Endodermal cell (in vitro differentiated cells): Measurements from ENCODE around the gene DLK1. TPM values are rescaled to one million over a fixed set of nuclear protein-coding genes. Genes with fewer than 3 reads are reported as not detected.

Experiments
- DNase-seq: peaks from one replicate; pipeline ENCODE4 v3.0.0-alpha.2; 2017
- H3K27ac ChIP-seq: 2 replicates; pipeline ENCODE4 v1.5.1; 2013; ENCODE audit warnings: mild to moderate bottlenecking, low read depth, low read length, moderate library complexity
- H3K27me3 ChIP-seq: 2 replicates; pipeline ENCODE4 v1.6.1; 2013; ENCODE audit warnings: mild to moderate bottlenecking, low read length, moderate library complexity; ENCODE audit not compliant: insufficient read depth, control insufficient read depth, poor library complexity, severe bottlenecking
- H3K36me3 ChIP-seq: 2 replicates; pipeline ENCODE4 v1.7.0; 2013; ENCODE audit warnings: mild to moderate bottlenecking, low read length, moderate library complexity; ENCODE audit not compliant: control insufficient read depth, insufficient read depth
- H3K4me1 ChIP-seq: one replicate; pipeline ENCODE4 v1.7.0; 2013; ENCODE audit warnings: low read length; ENCODE audit not compliant: control insufficient read depth, insufficient read depth
- H3K4me3 ChIP-seq: 2 replicates; pipeline ENCODE4 v1.5.1; 2013; ENCODE audit warnings: mild to moderate bottlenecking, low read length, moderate library complexity
- H3K9ac ChIP-seq: 2 replicates; pipeline ENCODE4 v1.6.1; 2013; ENCODE audit warnings: mild to moderate bottlenecking, low read length, moderate library complexity; ENCODE audit not compliant: poor library complexity, severe bottlenecking; ENCODE audit errors: extremely low read depth
- H3K9me3 ChIP-seq: 2 replicates; pipeline ENCODE4 v1.6.1; 2013; ENCODE audit warnings: mild to moderate bottlenecking, low read length, moderate library complexity; ENCODE audit not compliant: control insufficient read depth
- H3K27ac Mint-ChIP-seq: 2 replicates; pipeline ENCODE4 v1.8.0; 2020; ENCODE audit warnings: mixed read lengths
- H3K27me3 Mint-ChIP-seq: 2 replicates; pipeline ENCODE4 v1.8.0; 2021; ENCODE audit warnings: mild to moderate bottlenecking, mixed read lengths; ENCODE audit not compliant: insufficient read depth
- H3K36me3 Mint-ChIP-seq: 2 replicates; pipeline ENCODE4 v1.8.0; 2020; ENCODE audit warnings: low read depth, mixed read lengths
- H3K4me1 Mint-ChIP-seq: 2 replicates; pipeline ENCODE4 v1.8.0; 2020; ENCODE audit warnings: mixed read lengths
- H3K4me3 Mint-ChIP-seq: 2 replicates; pipeline ENCODE4 v1.8.0; 2020; ENCODE audit warnings: mild to moderate bottlenecking, moderate library complexity, mixed read lengths
- H3K9me3 Mint-ChIP-seq: 2 replicates; pipeline ENCODE4 v1.8.0; 2020; ENCODE audit warnings: mild to moderate bottlenecking, mixed read lengths
- WGBS, 2 experiments: methylation state at CpG; one replicate each; pipeline versions ENCODE4 v1.1.5 to v1.1.7; 2013; ENCODE audit warnings: missing lambda C conversion rate in 2 of 2, mixed read lengths in 1 of 2; ENCODE audit not compliant: insufficient coverage in 1 of 2, insufficient read length in 1 of 2; 5-methylcytosine and 5-hydroxymethylcytosine counted together
- total RNA-seq, 2 donors: library from RNA; stranded (reverse); fragmentation: NEBNext Ultra II Directional in 1 of 2; extraction: Animal tissue kit (Norgen Biotek cat#: 25700) in 1 of 2; gene quantifications; 2 replicates in 1 of 2; 3 replicates in 1 of 2; pipeline ENCODE4 v1.2.1, GENCODE V29; 2021
- TF ChIP-seq, protein P1 (sequence below): fragments of 200-600 bp; sonication (generic); conservative IDR thresholded peaks from 2 replicates; pipeline ENCODE4 v1.5.0; 2021; ENCODE audit warnings: antibody characterized with exemption, mild to moderate bottlenecking

The DLK1 gene
- total RNA-seq, 2 donors from 2014 or later: 78.3 to 117 TPM

DNA sequence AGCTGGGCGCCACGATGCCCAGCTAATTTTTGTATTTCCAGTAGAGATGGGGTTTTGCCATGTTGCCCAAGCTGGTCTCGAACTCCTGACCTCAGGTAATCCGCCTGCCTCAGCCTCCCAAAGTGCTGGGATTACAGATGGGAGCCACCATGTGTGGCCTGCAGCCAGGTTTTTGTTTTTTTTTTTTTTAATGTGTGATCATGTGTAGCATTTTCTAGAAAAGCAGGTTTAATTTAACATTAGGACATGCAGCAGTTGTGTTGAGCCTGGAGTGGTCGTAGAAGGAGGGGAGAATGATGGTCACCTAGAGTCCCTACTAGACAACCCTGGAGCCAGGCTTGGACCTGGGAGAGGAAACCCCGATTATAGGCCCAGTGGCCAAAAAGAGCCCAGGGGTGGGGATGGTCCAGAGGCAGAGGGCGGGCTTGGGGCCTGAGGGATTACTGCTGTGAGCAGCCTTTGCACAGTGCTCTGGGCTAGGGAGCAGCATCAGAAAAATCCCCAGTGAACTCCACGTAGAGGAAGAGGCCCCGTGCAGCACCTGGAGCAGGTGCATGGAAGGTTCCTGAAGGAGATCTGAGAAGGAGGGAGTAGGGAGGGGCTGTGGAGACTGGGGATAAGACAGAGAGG is 13.6 kb downstream of the DLK1 start:
- Histone ChIP-seq H3K27ac (no peak overlapping the region), H3K36me3 (no peaks in the 10 kb centered on the region), H3K4me1 (no peaks in the 10 kb centered on the region), H3K27me3 (no peaks in the 10 kb centered on the region), H3K4me3 (no peak overlapping the region), H3K9me3 (no peaks in the 10 kb centered on the region), H3K9ac (no peak overlapping the region)
- TF ChIP-seq, protein P1, sequence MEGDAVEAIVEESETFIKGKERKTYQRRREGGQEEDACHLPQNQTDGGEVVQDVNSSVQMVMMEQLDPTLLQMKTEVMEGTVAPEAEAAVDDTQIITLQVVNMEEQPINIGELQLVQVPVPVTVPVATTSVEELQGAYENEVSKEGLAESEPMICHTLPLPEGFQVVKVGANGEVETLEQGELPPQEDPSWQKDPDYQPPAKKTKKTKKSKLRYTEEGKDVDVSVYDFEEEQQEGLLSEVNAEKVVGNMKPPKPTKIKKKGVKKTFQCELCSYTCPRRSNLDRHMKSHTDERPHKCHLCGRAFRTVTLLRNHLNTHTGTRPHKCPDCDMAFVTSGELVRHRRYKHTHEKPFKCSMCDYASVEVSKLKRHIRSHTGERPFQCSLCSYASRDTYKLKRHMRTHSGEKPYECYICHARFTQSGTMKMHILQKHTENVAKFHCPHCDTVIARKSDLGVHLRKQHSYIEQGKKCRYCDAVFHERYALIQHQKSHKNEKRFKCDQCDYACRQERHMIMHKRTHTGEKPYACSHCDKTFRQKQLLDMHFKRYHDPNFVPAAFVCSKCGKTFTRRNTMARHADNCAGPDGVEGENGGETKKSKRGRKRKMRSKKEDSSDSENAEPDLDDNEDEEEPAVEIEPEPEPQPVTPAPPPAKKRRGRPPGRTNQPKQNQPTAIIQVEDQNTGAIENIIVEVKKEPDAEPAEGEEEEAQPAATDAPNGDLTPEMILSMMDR: no peak
- Mint-ChIP-seq H3K4me1 (no peaks in the 10 kb centered on the region), H3K27ac (no peak overlapping the region), H3K27me3 (no peaks in the 10 kb centered on the region), H3K36me3 (peaks cover 5% of the 10 kb centered on the region), H3K4me3 (no peak overlapping the region), H3K9me3 (no peaks in the 10 kb centered on the region)
- DNase-seq: no peak
- 81 to 92% methylated on average over 3 to 9 of the region's 9 CpGs for WGBS, 2 experiments

DNA sequence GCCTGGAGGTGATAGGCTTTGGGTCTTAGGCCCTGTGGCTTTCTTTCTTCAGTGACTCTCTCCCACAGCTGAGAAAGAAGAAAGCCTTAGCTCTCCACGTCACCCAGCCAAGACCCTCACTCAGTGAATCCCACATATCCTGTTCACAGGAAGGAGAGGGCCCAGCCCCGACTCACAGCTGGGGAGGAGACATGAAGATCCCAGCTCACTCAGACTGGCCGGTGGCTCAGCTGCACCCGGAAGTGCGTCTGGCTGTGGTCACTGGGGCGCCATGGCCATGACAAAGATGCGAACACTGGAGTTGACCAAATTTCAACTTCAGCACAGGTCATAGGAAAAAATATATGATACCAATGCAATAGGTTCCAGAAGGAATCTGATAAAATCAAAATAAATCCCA is 14.2 kb downstream of the DLK1 start:
- no peak overlapping the region for H3K4me3 ChIP-seq
- H3K27ac ChIP-seq: no peak overlapping the region
- no peaks in the 10 kb centered on the region for H3K4me1 ChIP-seq
- H3K9me3 Mint-ChIP-seq: no peaks in the 10 kb centered on the region
- H3K9ac ChIP-seq: no peak overlapping the region
- H3K27me3 Mint-ChIP-seq: no peaks in the 10 kb centered on the region
- H3K36me3 ChIP-seq: no peaks in the 10 kb centered on the region
- H3K4me3 Mint-ChIP-seq: no peak overlapping the region
- no peaks in the 10 kb centered on the region for H3K9me3 ChIP-seq
- TF ChIP-seq, protein P1: no peak
- H3K27ac Mint-ChIP-seq: no peak overlapping the region
- no peak for DNase-seq
- H3K4me1 Mint-ChIP-seq: no peaks in the 10 kb centered on the region
- H3K27me3 ChIP-seq: no peaks in the 10 kb centered on the region
- H3K36me3 Mint-ChIP-seq: peaks cover 2% of the 10 kb centered on the region
- 92 to 94% methylated on average over 5 to 7 of the region's 7 CpGs for WGBS, 2 experiments

DNA sequence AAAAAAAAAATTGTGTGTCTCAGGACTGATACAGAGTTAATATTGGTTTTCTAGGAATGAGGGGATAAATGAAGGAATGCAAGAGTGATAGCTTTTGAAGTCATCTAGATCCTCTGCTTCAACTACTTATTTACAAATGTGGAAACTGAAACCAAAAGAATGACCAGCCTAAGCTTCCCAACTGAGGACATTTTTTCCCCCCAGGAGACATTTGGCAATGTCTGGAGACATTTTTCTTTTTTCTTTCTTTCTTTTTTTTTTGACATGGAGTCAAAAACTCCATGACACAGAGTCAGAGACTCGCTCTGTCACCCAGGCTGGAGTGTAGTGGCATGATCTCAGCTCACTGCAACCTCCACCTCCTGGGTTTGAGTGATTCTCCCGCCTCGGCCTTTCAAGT is 15.3 kb downstream of the DLK1 start:
- H3K36me3 Mint-ChIP-seq: no peaks in the 10 kb centered on the region
- Histone ChIP-seq H3K27ac (no peak overlapping the region), H3K9me3 (no peaks in the 10 kb centered on the region), H3K4me3 (no peak overlapping the region), H3K9ac (no peak overlapping the region), H3K27me3 (no peaks in the 10 kb centered on the region), H3K36me3 (no peaks in the 10 kb centered on the region), H3K4me1 (no peaks in the 10 kb centered on the region)
- H3K27ac Mint-ChIP-seq: no peak overlapping the region
- H3K9me3 Mint-ChIP-seq: no peaks in the 10 kb centered on the region
- DNase-seq: no peak
- TF ChIP-seq, protein P1: no peak
- no peak overlapping the region for H3K4me3 Mint-ChIP-seq
- no peaks in the 10 kb centered on the region for H3K4me1 Mint-ChIP-seq
- 52 to 62% methylated on average over 3 of the region's 3 CpGs for WGBS, 2 experiments
- H3K27me3 Mint-ChIP-seq: no peaks in the 10 kb centered on the region
